K562 treated with DMSO at 1 percent for 48 hours (cell line): ENCODE results near the gene RGS2. TPM values are rescaled to one million over a fixed set of nuclear protein-coding genes. Genes with fewer than 3 reads are reported as not detected.

ENCODE experiments used
- total RNA-seq: library from RNA; unstranded; fragments of 300-600 nt; gene quantifications from 2 replicates; pipeline ENCODE4 v1.2.3, GENCODE V29; 2022; ENCODE audit warnings: low replicate concordance; ENCODE audit errors: extremely low read depth

Gene RGS2, protein sequence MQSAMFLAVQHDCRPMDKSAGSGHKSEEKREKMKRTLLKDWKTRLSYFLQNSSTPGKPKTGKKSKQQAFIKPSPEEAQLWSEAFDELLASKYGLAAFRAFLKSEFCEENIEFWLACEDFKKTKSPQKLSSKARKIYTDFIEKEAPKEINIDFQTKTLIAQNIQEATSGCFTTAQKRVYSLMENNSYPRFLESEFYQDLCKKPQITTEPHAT
- not detected in 2 replicates for total RNA-seq

DNA sequence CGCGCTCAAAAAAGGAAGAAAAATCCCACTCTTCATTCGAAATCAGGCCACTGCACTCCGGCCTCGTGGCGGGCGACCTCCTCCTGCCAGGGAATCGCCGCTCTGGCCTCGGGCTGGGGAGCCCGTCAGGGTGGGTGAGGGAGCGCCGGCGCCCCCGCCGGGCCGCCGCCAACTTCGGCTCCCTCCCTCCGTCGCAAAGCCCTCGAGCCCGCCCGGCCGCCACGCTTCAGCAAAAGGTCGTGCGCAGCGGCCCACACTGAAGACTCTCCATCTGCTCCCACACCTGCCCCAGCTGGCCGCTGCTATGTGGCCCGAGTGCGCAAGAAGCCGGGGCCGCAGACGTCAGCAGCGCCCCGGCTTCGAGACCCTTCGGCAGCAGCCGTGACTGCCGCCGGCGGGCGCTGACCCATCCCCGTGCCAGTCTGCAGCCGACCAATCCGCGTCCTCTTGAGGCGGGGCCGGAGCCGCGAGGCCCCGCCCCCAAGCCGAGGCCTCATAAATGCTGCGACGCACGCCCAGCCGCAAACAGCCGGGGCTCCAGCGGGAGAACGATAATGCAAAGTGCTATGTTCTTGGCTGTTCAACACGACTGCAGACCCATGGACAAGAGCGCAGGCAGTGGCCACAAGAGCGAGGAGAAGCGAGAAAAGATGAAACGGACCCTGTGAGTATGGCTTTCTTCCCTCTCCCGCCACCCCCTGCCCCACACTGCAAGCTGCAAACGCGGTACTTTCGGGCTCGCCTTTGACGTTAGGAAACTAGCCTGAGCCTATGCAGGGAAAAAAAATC lies at the start of gene RGS2:
RGS2 (plus strand) TSS at position 522 of the 789 bp plus-strand sequence; CDS start at position 555, 33 bp downstream.

Other genes with a start within 250 kb of the RGS2 start
- gene RGS1, start 233.3 kb upstream of the RGS2 start, total RNA-seq: not detected in 2 replicates
- gene RGS13, start 172.9 kb upstream of the RGS2 start, total RNA-seq: not detected in 2 replicates